Measurements from ENCODE around the gene FZD2. TPM values are rescaled to one million over a fixed set of nuclear protein-coding genes. Genes with fewer than 3 reads are reported as not detected.
"Not testable (repeated sequence)": the region's sequence is repeated elsewhere in the genome, so short reads cannot be mapped to it uniquely, and the experiment has no call there.

Gene FZD2
- total RNA-seq, result 0.60 TPM

GRCh38 chr17:44556832-44557606 is at the start of gene FZD2:
Gene FZD2 (plus strand): TSS chr17:44557484. CDS start chr17:44557689, 205 bp downstream.
- ATAC-seq, result peak; percentile 68

DNA sequence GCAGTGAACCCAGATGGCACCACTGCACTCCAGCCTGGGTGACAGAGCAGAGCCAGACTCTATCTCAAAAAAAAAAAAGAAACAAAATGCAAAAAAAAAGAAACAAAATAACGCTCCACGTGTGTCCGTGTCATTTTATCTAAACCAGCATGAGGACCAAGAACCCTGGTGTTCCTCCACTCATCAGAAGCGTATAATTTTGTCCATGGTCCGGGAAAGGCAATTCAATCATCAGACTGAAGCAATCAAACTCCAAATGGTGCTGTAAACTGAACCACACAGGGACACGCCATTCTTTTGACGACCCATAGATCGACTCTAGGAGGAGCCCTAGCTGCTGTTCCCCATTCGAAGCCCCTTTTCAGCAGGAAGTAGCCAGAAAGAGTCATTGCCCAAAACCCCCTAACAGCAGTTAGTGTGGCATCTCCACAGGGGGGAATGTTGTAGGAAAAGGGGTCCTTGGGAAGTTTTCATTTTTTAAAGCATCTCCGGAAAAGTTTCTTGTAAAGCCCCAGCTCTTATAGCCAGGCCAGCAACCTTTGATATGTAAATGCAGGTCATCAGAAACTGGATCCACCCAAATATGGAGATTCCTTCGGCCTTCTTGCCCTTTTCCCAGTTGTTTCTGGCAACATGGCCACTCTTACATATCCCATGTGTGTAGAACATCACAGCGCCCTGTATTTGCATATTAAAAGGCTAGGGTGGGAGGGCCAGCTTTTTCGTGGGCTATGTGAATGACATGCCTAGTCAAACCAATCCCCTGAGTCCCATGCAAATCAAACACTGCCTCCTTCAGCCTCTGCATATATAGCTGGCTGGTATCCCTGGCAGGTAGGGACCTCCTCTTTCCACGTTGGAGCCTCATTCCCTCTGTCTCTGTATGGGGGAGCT is 45.8 kb upstream of the FZD2 start:
- not testable (repeated sequence) for ATAC-seq

- no peak for ATAC-seq
These were observed 39.3 kb upstream of the FZD2 start for GRCh38 chr17:44518032-44518431.

DNA sequence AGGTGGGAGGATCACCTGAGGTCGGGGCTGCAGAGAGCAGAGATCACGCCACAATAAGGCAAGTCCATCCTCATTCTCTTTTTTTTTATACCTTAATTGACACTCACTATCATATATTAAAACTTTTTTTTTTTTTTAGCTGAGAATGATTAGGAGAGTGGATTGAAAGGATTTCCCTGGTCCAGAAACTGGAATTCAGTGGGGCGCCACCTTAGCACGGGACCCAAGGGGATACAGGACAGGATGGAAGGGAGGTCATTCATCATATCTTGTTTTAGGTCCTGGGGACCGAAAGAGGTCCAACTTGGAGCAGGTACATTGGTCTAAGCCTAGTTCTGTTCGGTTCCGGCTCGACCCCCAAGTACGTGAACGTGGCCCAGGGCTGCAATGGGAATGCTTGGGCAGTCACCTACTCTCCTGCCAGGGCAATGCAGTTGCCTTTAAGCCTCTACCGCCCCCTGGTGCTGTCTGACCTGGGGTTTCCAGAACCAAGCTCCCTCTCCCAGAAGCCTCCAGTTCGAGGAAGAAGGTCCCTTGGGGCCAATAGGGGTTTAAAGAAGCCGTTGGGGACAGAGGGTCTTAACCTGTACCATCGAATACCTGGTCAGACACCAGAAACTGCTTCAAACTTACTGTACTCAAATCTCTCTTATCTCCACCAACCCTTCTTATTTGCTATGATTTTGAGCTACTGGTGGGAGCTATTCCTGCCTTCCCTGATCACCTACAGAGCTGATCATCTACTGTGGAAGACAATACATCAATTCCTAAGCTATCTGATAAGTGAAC is 34.2 kb upstream of the FZD2 start:
- peak; percentile 79 for ATAC-seq

DNA sequence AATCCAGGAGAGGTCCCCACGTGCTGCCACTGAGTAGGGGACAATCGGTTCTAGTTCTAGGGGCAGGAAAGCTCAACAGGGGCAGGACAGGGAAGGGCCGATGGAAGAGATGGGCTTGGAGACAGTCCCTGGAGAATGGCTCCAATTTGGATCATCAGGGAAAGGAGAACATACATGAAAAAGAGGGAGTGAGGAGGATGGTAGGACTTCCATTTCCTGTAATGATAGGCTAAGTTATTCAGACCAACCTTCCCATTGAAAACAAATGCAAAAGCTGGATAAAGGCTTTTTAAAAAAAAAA is 33.7 kb upstream of the FZD2 start:
- no peak for ATAC-seq

GRCh38 chr17:44527102-44527501 is 30.2 kb upstream of the FZD2 start:
- ATAC-seq, result no peak

- ATAC-seq, result no peak
These were observed 29.3 kb upstream of the FZD2 start for GRCh38 chr17:44527954-44528353.

DNA sequence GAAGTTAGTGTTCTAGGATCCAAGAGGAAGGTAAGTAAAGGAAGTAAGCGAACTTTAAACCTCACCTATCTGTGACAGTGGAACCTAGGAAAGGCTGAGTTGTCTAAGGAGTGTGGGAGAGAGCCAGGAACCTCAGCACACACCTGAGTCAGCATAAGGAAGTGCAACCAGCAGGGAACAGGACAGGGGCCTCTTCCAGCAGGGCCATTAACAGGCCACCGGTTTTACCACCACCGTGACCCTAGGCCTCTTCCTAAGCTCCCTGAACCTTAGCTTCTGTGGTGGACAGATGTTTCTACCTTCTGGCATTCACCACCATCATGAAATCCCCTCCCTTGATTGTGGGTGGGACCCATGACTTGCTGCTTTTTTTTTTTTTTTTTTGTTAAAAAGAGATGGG is 27.4 kb upstream of the FZD2 start:
- ATAC-seq, result peak; percentile 39

- no peak for ATAC-seq
These were observed 26.3 kb upstream of the FZD2 start for GRCh38 chr17:44530896-44531418.

DNA sequence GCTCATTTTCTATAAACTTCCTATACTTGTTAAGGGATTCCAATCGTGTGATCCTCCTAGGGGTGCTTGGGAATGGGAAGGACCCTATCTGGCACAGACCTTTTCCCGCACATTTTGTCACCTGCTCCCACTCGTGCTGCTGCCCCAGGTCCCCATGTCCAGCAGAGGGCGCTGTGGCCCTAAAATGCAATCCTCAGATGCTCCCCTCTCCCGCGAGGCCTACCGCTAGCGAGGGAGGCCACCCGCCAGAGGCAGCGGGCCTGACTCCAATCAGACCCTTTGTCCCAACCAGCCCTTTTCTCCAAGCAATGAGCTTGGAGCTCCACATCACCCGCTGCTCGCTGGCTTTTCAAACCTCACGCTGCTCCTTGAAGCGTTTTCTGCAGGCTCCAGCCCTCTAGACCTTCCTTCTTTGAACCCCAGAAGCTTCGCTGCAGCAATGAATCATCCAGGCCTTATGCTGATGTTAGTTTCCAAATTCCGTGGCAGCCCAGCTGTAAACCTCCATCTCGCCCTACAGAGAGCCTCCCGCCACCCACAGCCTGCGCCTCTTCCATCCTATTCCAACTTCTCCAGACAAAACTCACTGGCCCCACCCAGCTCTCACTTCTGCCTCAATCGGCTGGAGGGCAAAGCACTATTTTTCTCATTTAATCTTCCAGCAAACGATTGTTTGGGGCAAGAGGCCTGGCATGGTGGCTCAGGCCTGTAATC is 23.6 kb upstream of the FZD2 start:
- ATAC-seq, result peak; percentile 70

DNA sequence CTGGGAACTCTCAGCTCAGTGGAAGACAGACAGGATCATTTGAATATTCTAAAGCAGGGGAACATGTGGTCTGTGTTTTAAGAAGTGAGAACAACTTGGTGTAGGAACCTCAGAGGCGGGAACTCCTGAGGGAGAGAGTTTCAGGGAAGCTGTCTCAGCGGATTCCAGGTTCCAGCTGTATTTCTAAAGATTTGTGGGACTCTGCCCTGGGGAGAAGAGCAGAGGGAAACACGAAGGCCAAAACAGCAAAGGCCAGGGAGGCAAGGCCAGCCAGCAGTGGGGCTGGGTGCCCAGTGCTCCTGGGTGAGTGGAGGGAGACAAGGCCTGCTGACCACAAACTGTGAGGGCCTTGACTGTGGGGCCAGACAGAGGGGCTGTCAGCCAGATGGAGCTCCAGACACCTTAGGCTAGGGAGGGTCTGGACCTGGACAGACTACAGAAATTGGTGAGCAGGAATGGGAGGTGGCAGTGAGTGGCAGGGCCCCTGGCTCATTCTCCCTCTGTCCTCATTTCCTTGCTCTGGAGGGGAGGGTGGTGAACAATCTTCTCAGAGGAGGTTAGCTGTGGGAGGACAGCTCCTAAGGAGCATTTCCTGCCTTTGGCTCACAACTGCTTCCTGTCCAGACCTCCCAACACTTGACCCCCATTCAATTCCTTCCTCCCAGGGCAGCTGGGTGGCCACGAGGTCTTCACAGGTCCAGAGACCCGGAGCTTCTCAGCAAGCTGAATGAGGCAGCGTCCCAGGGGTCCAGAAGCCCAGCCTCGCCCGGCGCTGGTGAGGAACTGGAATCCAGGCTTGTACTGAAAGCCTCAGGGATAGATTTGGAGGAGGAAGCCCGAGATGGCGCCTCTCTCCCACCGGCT is 21.0 kb upstream of the FZD2 start:
- ATAC-seq, result no peak

- ATAC-seq, result not testable (repeated sequence)
These were observed 19.4 kb upstream of the FZD2 start for GRCh38 chr17:44537922-44538321.

DNA sequence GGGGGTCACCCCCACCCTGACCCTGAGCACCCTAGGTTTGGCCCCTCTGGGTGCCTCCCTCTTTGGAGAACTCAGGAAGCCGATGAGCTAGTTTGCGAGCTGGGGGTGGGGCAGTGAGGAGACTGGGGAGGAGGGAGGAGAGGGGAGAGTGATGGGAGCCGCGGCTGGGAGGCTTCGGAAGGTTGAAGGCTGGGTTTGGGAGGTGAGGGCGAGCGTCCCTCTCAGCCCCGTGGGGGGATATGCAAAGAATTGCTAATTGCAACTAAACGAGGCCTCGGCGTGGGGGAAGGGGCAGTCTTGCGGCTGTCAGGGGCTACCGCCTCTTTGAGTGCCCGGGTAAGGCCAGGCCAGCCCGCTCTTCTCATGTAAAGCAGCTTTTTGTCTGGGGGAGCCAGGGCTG is 17.6 kb upstream of the FZD2 start:
- no peak for ATAC-seq

DNA sequence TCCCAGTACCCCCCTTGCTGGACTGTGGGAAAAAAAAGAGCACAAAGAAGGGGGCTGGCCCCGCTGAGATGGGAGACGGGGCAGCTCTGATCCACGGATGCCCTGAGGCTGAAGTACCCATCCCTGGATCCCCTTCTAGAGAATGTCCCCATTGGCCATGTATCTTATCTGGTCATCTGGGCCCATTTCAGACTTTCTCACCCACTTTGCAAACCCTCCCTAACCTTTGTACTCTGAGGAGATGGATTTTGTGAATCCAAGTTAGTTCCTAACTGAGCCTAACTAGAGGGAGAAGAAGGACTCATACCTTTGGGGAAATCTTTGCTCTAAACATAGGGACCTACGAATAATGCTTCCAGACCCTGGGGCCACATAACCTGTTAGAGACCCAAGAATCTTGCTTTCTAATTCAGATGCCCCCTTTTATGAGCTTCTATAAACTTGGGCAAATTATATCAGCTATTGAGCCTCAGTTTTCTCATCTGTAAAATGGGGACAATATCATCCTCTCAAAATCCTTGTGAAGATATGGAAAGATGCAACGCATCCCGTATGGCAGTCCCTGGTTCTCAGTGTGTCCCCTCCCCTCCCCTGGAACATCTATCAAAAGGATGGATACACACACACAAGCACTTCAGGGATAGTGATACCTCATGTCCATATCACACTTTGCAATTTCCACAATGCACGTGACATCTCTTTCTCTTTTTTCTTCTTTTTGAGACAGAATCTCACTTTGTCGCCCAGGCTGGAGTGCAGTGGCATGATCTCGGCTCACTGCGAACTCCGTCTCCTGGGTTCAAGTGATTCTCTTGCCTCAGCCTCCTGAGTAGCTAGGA is 16.8 kb upstream of the FZD2 start:
- no peak for ATAC-seq

GRCh38 chr17:44541884-44542581 is 15.3 kb upstream of the FZD2 start:
- no peak for ATAC-seq

GRCh38 chr17:44543213-44543904 is 13.9 kb upstream of the FZD2 start:
- no peak for ATAC-seq

DNA sequence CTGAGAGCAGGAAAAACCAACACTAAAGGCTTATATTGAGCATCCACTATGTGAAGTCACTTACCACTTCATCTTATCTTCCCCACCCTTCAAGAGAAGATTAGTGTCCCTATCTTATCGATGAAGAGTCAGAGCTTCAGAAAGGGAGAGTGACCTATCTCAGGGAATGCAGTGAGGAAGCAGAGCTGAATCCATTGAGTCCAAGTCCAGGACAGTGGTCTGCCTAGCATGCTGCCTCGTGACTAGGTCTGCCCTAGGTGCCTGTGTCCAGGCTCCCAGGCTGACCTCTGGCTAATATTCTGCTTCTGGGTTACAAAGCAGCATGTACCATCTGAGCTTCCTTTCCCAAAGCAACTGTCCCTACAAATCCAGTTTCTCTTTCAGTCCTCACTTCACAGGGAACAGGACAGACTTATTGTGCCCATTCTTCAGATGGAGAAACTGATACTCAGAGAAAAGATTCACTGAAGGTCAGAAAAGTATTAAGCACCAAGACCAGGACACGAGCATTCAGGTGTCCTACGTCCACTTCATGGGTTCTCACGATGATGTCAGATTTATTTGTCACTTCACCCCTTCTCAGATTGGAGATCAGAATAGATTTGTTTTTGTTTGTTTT is 13.3 kb upstream of the FZD2 start:
- ATAC-seq, result no peak

All from esophagus mucosa (tissue), 1 donor.